ENCODE data around the gene UTS2B. TPM values are rescaled to one million over a fixed set of nuclear protein-coding genes. Genes with fewer than 3 reads are reported as not detected.
A peak's percentile ranks its signal among the peaks of the same experiment; 100 is the strongest.

UTS2B gene
- total and polyA plus RNA-seq, 5 experiments from 2014 or later: not detected

DNA sequence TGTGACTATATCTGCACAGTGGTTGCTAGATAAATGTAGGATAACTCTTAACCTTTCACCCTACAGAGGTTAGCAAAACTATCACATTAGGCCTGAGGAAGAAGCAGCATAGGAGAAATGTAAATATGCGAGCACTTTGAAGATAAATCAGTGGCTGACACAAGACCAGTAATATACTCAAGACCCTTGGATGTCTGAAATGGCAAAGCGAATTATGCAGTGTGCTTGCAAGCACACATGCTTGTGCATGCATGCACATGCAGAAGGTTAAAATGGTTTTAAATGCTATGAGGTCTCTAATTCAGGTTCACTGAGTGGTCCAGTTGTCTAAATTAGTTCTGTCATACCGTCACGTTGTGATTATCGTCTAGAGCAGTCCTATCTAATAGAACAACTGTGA is 13.6 kb upstream of the UTS2B start:
- H3K4me3 Mint-ChIP-seq: no peak overlapping the region
- no peaks in the 10 kb centered on the region for H3K36me3 Mint-ChIP-seq
- H3K27ac Mint-ChIP-seq: no peak overlapping the region
- H3K27me3 Mint-ChIP-seq: no peaks in the 10 kb centered on the region
- no peak for ATAC-seq
- POLR2A ChIA-PET: no interaction called here
- no peak for DNase-seq
- H3K4me1 Mint-ChIP-seq: peaks cover 0 to 20% (median 0%) of the 10 kb centered on the region in 4 donors
- H3K9me3 Mint-ChIP-seq: peaks cover 0 to 7% (median 0%) of the 10 kb centered on the region in 9 donors

DNA sequence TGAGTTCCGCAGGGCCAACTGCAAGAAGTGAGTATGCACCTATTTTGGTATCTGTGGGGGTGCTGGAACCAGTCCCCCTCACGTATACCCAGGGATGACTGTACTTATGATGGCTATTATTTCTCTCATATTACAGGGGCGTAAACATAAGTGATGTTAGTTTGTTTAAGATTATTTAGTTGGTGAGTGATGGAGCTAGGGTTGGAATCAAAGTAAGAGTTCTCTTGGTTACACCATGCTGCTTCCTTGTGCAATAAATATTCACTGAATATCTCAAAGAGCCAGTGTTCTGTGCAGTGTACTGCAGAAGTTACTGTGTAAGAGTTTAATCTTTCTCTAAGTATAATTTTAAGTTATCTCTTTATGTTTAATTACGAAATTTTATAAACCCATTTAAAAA is 12.8 kb upstream of the UTS2B start:
- peaks cover 0 to 23% (median 0%) of the 10 kb centered on the region in 4 donors for H3K4me1 Mint-ChIP-seq
- no peak for DNase-seq
- H3K27ac Mint-ChIP-seq: no peak overlapping the region
- POLR2A ChIA-PET: no interaction called here
- peaks cover 0 to 7% (median 0%) of the 10 kb centered on the region in 9 donors for H3K9me3 Mint-ChIP-seq
- no peak for ATAC-seq
- H3K27me3 Mint-ChIP-seq: no peaks in the 10 kb centered on the region
- H3K4me3 Mint-ChIP-seq: no peak overlapping the region
- H3K36me3 Mint-ChIP-seq: no peaks in the 10 kb centered on the region

DNA sequence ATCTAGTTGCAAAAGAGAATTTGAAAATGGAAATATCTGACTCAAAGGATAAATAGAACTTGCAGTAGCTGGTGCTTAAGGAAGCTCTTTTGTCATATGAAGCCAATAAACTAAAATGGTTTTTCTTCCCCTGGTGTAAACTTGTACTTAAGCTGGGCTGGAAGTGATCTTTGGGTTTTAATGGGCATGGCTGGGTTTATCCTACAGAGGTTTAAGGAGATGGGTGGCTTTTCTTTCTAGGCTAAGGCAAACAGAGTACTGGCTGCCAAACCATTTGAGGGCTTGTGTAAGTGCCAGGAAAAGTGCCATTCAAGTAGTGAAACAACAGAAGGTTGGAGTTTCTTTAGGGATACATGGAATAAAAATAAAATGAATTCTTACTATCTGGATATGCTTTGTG is 12.1 kb upstream of the UTS2B start:
- DNase-seq (no peak), ATAC-seq (no peak)
- H3K4me3 Mint-ChIP-seq: no peak overlapping the region
- peaks cover 0 to 6% (median 0%) of the 10 kb centered on the region in 9 donors for H3K9me3 Mint-ChIP-seq
- H3K4me1 Mint-ChIP-seq: peaks cover 0 to 23% (median 0%) of the 10 kb centered on the region in 4 donors
- POLR2A ChIA-PET: no interaction called here
- H3K27me3 Mint-ChIP-seq: no peaks in the 10 kb centered on the region
- no peaks in the 10 kb centered on the region for H3K36me3 Mint-ChIP-seq
- H3K27ac Mint-ChIP-seq: no peak overlapping the region

DNA sequence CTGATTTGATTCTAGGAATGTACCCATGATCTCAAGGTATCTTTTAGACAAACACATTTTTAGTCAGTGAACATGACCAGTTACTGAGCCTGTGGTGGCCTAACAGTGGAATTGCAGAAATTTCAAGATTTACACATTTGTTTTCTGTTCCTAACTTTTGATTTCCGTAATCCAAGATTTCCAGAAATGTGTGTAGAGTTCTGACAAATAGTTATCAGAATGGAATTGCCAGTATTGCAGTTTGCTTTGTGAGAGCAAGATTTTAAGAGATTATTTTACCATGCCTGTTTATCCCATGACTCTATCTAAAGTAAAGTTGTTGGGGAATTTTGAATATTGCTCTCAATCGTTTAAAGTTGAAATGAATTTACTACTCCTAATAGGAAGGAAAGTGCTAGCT is 11.7 kb upstream of the UTS2B start:
- Mint-ChIP-seq H3K4me1 (peaks cover 0 to 23% (median 0%) of the 10 kb centered on the region in 4 donors), H3K4me3 (no peak overlapping the region), H3K36me3 (no peaks in the 10 kb centered on the region), H3K27me3 (no peaks in the 10 kb centered on the region), H3K27ac (no peak overlapping the region), H3K9me3 (peaks cover 0 to 5% (median 0%) of the 10 kb centered on the region in 9 donors)
- DNase-seq (no peak), ATAC-seq (no peak)
- POLR2A ChIA-PET: no interaction called here

DNA sequence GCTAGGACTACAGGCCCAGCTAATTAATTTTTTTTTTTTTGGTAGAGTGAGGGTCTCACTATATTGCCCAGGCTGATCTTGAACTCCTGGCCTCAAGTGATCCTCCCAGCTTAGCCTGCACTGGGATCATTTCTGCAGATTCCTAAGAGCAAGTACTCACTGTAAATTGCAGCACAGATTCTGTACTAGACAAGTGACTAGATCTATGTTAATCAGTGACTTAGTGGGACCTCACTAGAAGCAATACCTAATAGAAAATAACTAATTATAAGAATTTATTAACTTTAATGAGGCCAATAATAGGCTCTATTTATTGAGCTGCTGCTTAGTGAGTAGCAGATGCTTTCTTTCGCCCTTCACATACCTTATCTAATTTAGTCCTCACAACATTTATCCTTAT is 10.6 kb upstream of the UTS2B start:
- POLR2A ChIA-PET: no interaction called here
- H3K27ac Mint-ChIP-seq: no peak overlapping the region
- H3K36me3 Mint-ChIP-seq: no peaks in the 10 kb centered on the region
- ATAC-seq: no peak
- H3K27me3 Mint-ChIP-seq: no peaks in the 10 kb centered on the region
- H3K4me3 Mint-ChIP-seq: no peak overlapping the region
- no peak for DNase-seq
- peaks cover 0 to 29% (median 0%) of the 10 kb centered on the region in 4 donors for H3K4me1 Mint-ChIP-seq
- H3K9me3 Mint-ChIP-seq: peaks cover 0 to 5% (median 0%) of the 10 kb centered on the region in 9 donors

DNA sequence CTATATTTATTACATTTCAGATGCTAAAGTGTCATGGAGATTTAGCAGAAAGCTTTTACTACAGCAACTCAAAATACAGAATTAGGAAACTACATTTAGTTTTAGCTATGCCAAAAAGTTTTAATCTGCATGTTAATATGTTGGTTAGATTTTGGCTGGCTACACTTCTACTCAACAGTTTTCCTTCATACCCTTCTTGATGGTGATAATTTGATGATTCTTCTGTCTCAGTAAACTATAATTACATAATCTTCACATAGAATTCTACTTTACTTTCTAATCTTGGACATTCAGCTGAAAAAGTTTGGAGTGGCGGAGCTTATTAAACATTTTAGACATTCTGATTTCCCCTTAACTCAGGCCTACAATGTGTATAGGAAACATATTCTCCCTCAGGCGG is 10.0 kb upstream of the UTS2B start:
- ATAC-seq (no peak), DNase-seq (no peak)
- Mint-ChIP-seq H3K36me3 (no peaks in the 10 kb centered on the region), H3K27me3 (no peaks in the 10 kb centered on the region), H3K27ac (no peak overlapping the region), H3K4me3 (no peak overlapping the region), H3K4me1 (peaks cover 0 to 27% (median 0%) of the 10 kb centered on the region in 4 donors), H3K9me3 (peaks cover 0 to 4% (median 0%) of the 10 kb centered on the region in 9 donors)
- POLR2A ChIA-PET: no interaction called here

DNA sequence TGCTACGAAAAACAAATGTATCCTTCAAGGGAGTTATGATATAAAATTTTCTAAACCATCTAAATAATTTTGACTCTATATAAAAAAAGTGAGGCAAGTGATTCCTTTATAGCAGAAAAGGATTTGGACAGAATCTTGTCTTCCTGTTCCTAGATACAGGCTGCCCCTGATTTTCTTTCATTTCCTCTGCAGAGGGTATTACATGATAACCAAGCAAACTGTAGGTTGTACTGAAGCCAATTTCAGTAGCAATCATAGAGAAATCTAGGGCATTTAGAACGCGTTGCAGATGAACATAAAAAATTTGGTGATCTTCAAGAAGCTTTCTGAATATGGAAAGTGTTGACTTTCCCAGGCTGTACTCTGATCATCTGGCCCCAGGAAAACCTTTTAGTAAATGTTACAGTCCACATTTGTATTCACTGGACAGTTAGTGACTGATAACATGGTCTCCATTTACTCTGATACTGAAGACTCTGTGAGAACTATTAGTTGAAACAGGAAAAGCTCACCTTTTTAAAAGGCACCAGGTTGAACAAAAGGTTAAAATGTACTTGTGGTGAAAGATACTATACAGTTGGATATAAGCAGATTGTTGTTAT is 9.1 kb upstream of the UTS2B start:
- Mint-ChIP-seq H3K36me3 (no peaks in the 10 kb centered on the region), H3K27ac (no peak overlapping the region), H3K4me3 (no peak overlapping the region), H3K4me1 (peaks cover 0 to 27% (median 0%) of the 10 kb centered on the region in 4 donors), H3K27me3 (no peaks in the 10 kb centered on the region), H3K9me3 (peaks cover 0 to 4% (median 0%) of the 10 kb centered on the region in 9 donors)
- POLR2A ChIA-PET: no interaction called here
- DNase-seq (no peak), ATAC-seq (no peak)

DNA sequence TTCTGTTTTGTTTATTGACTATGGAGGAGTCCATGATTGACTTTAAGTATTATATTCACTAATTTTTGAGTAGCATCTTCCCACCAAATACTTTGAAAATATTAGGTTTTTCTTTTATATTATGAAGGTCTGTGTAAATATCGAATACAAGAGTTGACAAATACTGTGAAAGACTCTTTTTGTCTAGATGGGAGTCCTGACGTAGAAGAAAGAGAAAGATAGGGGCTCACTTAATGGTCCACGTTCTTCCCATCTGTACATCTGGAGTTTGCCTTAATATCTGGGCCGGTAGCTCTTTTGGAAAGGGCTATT is 7.8 kb upstream of the UTS2B start:
- Mint-ChIP-seq H3K27ac (no peak overlapping the region), H3K36me3 (no peaks in the 10 kb centered on the region), H3K4me3 (no peak overlapping the region), H3K9me3 (peaks cover 0 to 4% (median 0%) of the 10 kb centered on the region in 9 donors), H3K4me1 (peaks cover 0 to 30% (median 0%) of the 10 kb centered on the region in 4 donors), H3K27me3 (no peaks in the 10 kb centered on the region)
- POLR2A ChIA-PET: no interaction called here
- no peak for DNase-seq
- ATAC-seq: no peak

DNA sequence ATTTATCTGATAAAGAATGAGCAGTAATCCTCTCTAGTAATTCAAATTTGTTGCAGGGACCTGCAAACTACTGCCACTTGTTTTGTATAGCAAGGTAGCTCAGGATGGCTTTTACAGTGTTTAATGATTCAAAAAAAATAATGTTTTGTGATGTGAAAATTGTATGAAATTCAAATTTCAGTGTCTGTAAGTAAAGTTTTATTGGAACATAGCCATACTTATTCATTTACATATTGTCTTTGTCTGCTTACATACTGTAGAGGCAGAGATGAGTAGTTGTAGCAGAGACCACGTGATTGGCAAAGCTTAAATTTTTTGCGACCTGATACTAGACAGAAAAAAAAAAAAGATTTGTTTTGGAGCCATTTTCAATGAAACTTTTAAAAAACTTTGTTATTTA is 6.5 kb upstream of the UTS2B start:
- H3K4me1 Mint-ChIP-seq: peaks cover 0 to 36% (median 0%) of the 10 kb centered on the region in 4 donors
- POLR2A ChIA-PET: no interaction called here
- peaks cover 0 to 4% (median 0%) of the 10 kb centered on the region in 5 donors for H3K27me3 Mint-ChIP-seq
- H3K36me3 Mint-ChIP-seq: no peaks in the 10 kb centered on the region
- H3K4me3 Mint-ChIP-seq: no peak overlapping the region
- no peak overlapping the region for H3K27ac Mint-ChIP-seq
- no peaks in the 10 kb centered on the region for H3K9me3 Mint-ChIP-seq
- DNase-seq (no peak), ATAC-seq (no peak)

DNA sequence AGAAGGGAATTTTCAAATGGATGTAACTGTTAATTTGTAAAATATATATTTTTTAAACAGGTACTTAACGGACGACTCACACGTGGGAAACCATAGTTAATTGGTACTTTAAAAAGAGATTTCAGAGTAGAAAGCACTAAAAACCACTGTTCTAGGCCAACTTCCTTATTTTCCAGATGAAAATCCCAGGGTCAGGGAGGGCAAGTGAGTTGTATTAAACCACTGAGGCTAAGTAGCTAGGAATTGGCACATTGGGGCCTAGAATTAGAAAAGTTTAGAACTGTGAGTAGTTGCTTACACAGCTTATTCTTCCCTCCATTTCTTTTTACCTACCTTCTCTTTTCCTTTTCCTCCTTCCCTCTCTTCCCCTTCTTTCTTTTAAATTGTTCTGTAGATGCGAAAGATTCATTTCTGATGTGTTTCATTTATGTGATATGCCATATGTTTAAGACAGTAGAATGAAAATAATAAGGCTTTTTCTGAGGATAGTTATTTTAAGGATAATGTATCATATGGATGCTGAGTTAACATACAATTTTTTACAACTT is 4.1 kb upstream of the UTS2B start:
- DNase-seq (no peak), ATAC-seq (no peak)
- Mint-ChIP-seq H3K4me3 (no peak overlapping the region), H3K36me3 (no peaks in the 10 kb centered on the region), H3K27me3 (peaks cover 2 to 18% (median 10%) of the 10 kb centered on the region in 5 donors), H3K4me1 (peaks cover 0 to 47% (median 6%) of the 10 kb centered on the region in 4 donors), H3K9me3 (no peaks in the 10 kb centered on the region), H3K27ac (no peak overlapping the region)
- POLR2A ChIA-PET: no interaction called here

DNA sequence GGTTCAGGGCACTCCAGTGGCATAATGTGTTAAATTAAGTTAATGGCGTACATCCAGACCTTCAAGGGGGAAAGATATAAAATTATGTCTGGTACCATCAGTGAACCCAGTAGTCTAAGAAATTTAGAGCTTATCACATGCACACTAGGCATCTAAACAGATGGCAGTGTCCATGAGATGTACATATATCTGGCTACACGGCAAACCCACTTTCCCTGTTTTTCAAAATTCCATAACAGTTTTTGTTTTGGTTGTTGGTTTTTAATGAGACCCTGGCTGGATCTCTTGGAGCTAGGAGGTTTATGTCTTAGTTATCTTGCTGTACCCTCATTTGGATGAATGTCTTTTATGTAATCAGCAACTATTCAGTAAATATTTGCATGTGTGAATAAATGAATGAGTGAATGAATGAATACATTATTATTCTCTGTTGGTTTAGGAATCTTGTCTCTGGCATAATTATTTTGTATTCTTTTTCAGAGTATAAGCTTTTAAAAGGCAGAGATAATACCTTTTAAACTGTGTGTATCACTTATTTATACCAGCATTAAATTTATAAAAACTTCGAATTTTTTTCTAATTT is 3.1 kb upstream of the UTS2B start:
- Mint-ChIP-seq H3K4me3 (no peak overlapping the region), H3K9me3 (peaks cover 0 to 2% (median 0%) of the 10 kb centered on the region in 9 donors), H3K4me1 (peaks cover 2 to 46% (median 7%) of the 10 kb centered on the region in 4 donors), H3K27ac (no peak overlapping the region), H3K27me3 (peaks cover 7 to 23% (median 16%) of the 10 kb centered on the region in 5 donors), H3K36me3 (no peaks in the 10 kb centered on the region)
- DNase-seq (no peak), ATAC-seq (no peak)
- POLR2A ChIA-PET: no interaction called here

DNA sequence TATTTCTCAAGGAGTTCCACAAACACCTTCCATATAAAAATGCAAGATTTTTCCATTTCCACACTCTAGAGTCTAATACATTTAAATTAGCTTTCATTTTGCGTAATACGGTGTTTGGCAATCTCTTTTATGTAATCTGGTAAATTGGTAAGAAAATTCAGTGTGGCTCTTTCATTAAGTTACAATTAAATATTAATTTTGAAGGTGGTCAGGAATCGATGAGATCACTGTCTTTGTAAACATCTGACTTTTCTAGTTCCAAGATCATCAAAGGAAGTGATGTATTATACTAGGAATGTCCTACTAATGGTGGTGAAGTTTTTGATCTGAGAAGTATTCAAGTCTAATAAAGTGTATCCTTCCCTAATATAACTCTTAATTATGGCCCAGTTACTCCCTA is 1.1 kb upstream of the UTS2B start:
- no peak for DNase-seq
- H3K36me3 Mint-ChIP-seq: no peaks in the 10 kb centered on the region
- POLR2A ChIA-PET: no interaction called here
- no peak overlapping the region for H3K27ac Mint-ChIP-seq
- peaks cover 10 to 40% (median 27%) of the 10 kb centered on the region in 5 donors for H3K27me3 Mint-ChIP-seq
- peak overlapping the region in 2 of 10 donors; percentile 19 to 82 for H3K4me3 Mint-ChIP-seq
- H3K4me1 Mint-ChIP-seq: peaks cover 2 to 47% (median 7%) of the 10 kb centered on the region in 4 donors
- H3K9me3 Mint-ChIP-seq: peaks cover 0 to 6% (median 0%) of the 10 kb centered on the region in 9 donors
- no peak for ATAC-seq

DNA sequence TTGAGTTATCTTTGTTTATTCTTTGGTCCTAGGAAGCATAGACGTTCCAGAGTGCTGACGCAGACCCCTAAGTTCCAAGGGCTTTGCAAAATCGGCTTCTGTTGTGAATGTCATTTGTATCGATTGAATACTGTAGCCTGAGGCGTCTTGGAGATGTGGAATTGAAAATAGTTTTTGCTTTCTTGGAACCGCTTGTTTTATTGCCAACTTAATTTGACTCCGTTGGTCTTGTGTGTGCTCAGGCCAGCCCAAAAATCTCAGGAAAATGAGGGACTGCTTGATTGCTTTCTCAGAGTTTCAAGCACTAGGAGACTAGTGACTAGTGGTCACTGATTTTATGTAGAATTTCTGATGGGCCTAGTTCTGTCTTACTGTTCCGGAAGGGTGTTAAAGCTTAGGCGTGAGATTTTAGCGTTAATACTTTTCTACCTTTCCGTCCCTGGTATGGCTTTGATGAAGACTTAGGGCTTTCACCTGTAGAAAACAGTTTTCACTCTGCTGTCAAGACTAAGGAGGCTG is 263 bp upstream of the UTS2B start:
- no peaks in the 10 kb centered on the region for H3K36me3 Mint-ChIP-seq
- POLR2A ChIA-PET: no interaction called here
- peaks cover 10 to 41% (median 27%) of the 10 kb centered on the region in 5 donors for H3K27me3 Mint-ChIP-seq
- H3K4me1 Mint-ChIP-seq: peaks cover 2 to 46% (median 7%) of the 10 kb centered on the region in 4 donors
- DNase-seq (no peak), ATAC-seq (no peak)
- H3K4me3 Mint-ChIP-seq: peak overlapping the region in 6 of 10 donors; percentile 37 to 82 (median 54)
- H3K27ac Mint-ChIP-seq: peak overlapping the region in 2 of 10 donors; percentile 27 to 45
- H3K9me3 Mint-ChIP-seq: peaks cover 0 to 6% (median 0%) of the 10 kb centered on the region in 9 donors

Data from naive thymus-derived CD8-positive, alpha-beta T cell (primary cell).